Central memory CD4-positive, alpha-beta T cell (primary cell): ENCODE measurements around the gene FAM13A.
"Not testable (repeated sequence)": the region's sequence is repeated elsewhere in the genome, so short reads cannot be mapped to it uniquely, and the experiment has no call there.

Experiments
- DNase-seq: peaks from one replicate; pipeline ENCODE4 v3.0.0; 2022
- total RNA-seq, 3 experiments: gene quantifications; one replicate each; lab custom pipeline; 2026; lab: John Stamatoyannopoulos, UW

The FAM13A gene
- total RNA-seq = 1.4 to 243 (median 82.1) reads per million in 3 experiments

GRCh38 chr4:89056953-89057398 lies at the start of gene FAM13A:
FAM13A (minus strand) TSS chr4:89057185; CDS start chr4:89056964, 221 bp downstream.
- DNase-seq = no peak

GRCh38 chr4:89105726-89106125 lies 48.7 kb upstream of the FAM13A start:
- DNase-seq = no peak

- no peak for DNase-seq
Observed at GRCh38 chr4:89101256-89102161, 44.5 kb upstream of the FAM13A start.

- no peak for DNase-seq
Observed at GRCh38 chr4:89100853-89101252, 43.9 kb upstream of the FAM13A start.

GRCh38 chr4:89099471-89099870 lies 42.5 kb upstream of the FAM13A start:
- no peak for DNase-seq

- no peak for DNase-seq
Observed at GRCh38 chr4:89099034-89099433, 42.0 kb upstream of the FAM13A start.

- no peak for DNase-seq
Observed at GRCh38 chr4:89078300-89078699, 21.3 kb upstream of the FAM13A start.

GRCh38 chr4:89077761-89078160 lies 20.8 kb upstream of the FAM13A start:
- DNase-seq = no peak

GRCh38 chr4:89072921-89073320 lies 15.9 kb upstream of the FAM13A start:
- no peak for DNase-seq

- DNase-seq = no peak
Observed at GRCh38 chr4:89071311-89071710, 14.3 kb upstream of the FAM13A start.

- DNase-seq = no peak
Observed at GRCh38 chr4:89070041-89070440, 13.1 kb upstream of the FAM13A start.

GRCh38 chr4:89069481-89069880 lies 12.5 kb upstream of the FAM13A start:
- no peak for DNase-seq

GRCh38 chr4:89067417-89067816 lies 10.4 kb upstream of the FAM13A start:
- no peak for DNase-seq

GRCh38 chr4:89064848-89065247 lies 7.9 kb upstream of the FAM13A start:
- no peak for DNase-seq

- not testable (repeated sequence) for DNase-seq
Observed at GRCh38 chr4:89057844-89058243, 859 bp upstream of the FAM13A start.

GRCh38 chr4:89056292-89056952 lies 563 bp downstream of the FAM13A start:
- DNase-seq = no peak

- DNase-seq = no peak
Observed at GRCh38 chr4:89055157-89056080, 1.6 kb downstream of the FAM13A start.

- DNase-seq = no peak
Observed at GRCh38 chr4:89054627-89055026, 2.4 kb downstream of the FAM13A start.

- DNase-seq = no peak
Observed at GRCh38 chr4:89049853-89050252, 7.1 kb downstream of the FAM13A start.

- DNase-seq = no peak
Observed at GRCh38 chr4:89048906-89049601, 7.9 kb downstream of the FAM13A start.

GRCh38 chr4:89044147-89044900 lies 12.7 kb downstream of the FAM13A start:
- DNase-seq = no peak
